Smooth muscle cell (in vitro differentiated cells): ENCODE data around the gene NDFIP1. TPM values are rescaled to one million over a fixed set of nuclear protein-coding genes. Genes with fewer than 3 reads are reported as not detected.

Source experiments
- DNase-seq: peaks from one replicate; lab custom pipeline; 2025; ENCODE audit not compliant: unreplicated experiment; lab: John Stamatoyannopoulos, UW
- H2AFZ ChIP-seq: fragments of 200-600 bp; sonication (generic); 2 replicates; pipeline ENCODE4 v1.6.0; 2016; ENCODE audit warnings: antibody characterized with exemption, low read depth, mild to moderate bottlenecking
- H3F3A ChIP-seq: fragments of 200-600 bp; sonication (generic); 2 replicates; pipeline ENCODE4 v1.6.0; 2017; ENCODE audit warnings: antibody characterized with exemption, low read depth
- H3K27ac ChIP-seq: fragments of 200-600 bp; sonication (generic); 2 replicates; pipeline ENCODE4 v1.5.1; 2016; ENCODE audit warnings: low read depth, mild to moderate bottlenecking
- H3K27me3 ChIP-seq: fragments of 200-600 bp; sonication (generic); 2 replicates; pipeline ENCODE4 v1.6.1; 2016; ENCODE audit warnings: low read depth, mild to moderate bottlenecking
- H3K36me3 ChIP-seq: fragments of 200-600 bp; sonication (generic); 2 replicates; pipeline ENCODE4 v1.5.1; 2016; ENCODE audit warnings: low read depth
- H3K4me1 ChIP-seq: fragments of 200-600 bp; sonication (generic); 2 replicates; pipeline ENCODE4 v1.5.1; 2016; ENCODE audit warnings: low read depth
- H3K4me2 ChIP-seq: fragments of 200-600 bp; sonication (generic); 2 replicates; pipeline ENCODE4 v1.6.0; 2016; ENCODE audit warnings: mild to moderate bottlenecking
- H3K4me3 ChIP-seq: fragments of 200-600 bp; sonication (generic); 2 replicates; pipeline ENCODE4 v1.5.1; 2016; ENCODE audit warnings: mild to moderate bottlenecking
- H3K79me2 ChIP-seq: fragments of 200-600 bp; sonication (generic); 2 replicates; pipeline ENCODE4 v1.6.0; 2016; ENCODE audit warnings: low read depth, mild to moderate bottlenecking
- H3K9ac ChIP-seq: fragments of 200-600 bp; sonication (generic); 2 replicates; pipeline ENCODE4 v1.6.0; 2016; ENCODE audit warnings: low read depth
- H3K9me3 ChIP-seq: fragments of 200-600 bp; sonication (generic); replicated peaks from 2 replicates; pipeline ENCODE4 v1.5.1; 2016; ENCODE audit warnings: low read depth
- H4K20me1 ChIP-seq: fragments of 200-600 bp; sonication (generic); 2 replicates; pipeline ENCODE4 v1.6.0; 2016; ENCODE audit warnings: low read depth
- WGBS: methylation state at CpG from one replicate; pipeline ENCODE4 v1.1.7; 2016; ENCODE audit warnings: low lambda C conversion rate; 5-methylcytosine and 5-hydroxymethylcytosine counted together
- polyA plus RNA-seq: library from polyadenylated mRNA; unstranded; fragments of >200 nt; fragmentation: Nextera tagmentation; extraction: Ambion mirVana; gene quantifications from 2 replicates; pipeline ENCODE4 v1.2.1, GENCODE V29; 2016
- total RNA-seq: library from RNA; depleted of rRNA; stranded (reverse); fragments of >200 nt; gene quantifications from 2 replicates; pipeline ENCODE4 v1.2.3, GENCODE V29; 2014
- TF ChIP-seq, protein P1 (sequence below): fragments of 200-600 bp; sonication (generic); IDR thresholded peaks from 2 replicates; pipeline ENCODE4 v1.5.1; 2017; ENCODE audit warnings: borderline replicate concordance, mild to moderate bottlenecking, antibody characterized with exemption; ENCODE audit not compliant: insufficient read depth, poor library complexity, severe bottlenecking

NDFIP1 gene
- total and polyA plus RNA-seq, 2 experiments from 2014 or later: 44.5 to 71.6 TPM

DNA sequence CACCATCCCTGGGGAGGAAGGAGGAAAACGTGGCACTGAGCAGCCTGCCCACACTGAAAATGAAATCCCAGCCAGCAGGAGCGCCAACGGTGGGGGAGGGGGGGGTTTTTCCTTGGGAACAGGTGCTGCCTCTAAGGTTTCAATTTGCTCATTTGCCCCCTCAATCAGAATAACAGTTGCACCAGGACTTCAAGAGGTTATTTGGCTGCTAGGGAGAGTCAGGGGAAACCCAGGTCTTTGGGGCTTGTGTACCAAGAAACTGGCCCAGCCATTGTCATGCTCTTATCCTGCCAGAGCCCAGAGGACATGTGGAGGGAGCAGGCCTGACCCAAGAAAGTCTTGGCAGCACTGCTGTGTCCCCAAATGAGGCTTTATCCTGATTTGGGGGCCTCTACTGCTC is 66.5 kb downstream of the NDFIP1 start:
- Histone ChIP-seq H3K79me2 (no peaks in the 10 kb centered on the region), H3K4me2 (no peak overlapping the region), H3K4me3 (no peak overlapping the region), H3K27ac (no peak overlapping the region), H3F3A (no peaks in the 10 kb centered on the region), H3K36me3 (no peaks in the 10 kb centered on the region), H2AFZ (no peak overlapping the region), H3K27me3 (no peaks in the 10 kb centered on the region), H3K9me3 (no peaks in the 10 kb centered on the region), H3K4me1 (no peaks in the 10 kb centered on the region), H3K9ac (no peak overlapping the region), H4K20me1 (no peaks in the 10 kb centered on the region)
- TF ChIP-seq, protein P1, sequence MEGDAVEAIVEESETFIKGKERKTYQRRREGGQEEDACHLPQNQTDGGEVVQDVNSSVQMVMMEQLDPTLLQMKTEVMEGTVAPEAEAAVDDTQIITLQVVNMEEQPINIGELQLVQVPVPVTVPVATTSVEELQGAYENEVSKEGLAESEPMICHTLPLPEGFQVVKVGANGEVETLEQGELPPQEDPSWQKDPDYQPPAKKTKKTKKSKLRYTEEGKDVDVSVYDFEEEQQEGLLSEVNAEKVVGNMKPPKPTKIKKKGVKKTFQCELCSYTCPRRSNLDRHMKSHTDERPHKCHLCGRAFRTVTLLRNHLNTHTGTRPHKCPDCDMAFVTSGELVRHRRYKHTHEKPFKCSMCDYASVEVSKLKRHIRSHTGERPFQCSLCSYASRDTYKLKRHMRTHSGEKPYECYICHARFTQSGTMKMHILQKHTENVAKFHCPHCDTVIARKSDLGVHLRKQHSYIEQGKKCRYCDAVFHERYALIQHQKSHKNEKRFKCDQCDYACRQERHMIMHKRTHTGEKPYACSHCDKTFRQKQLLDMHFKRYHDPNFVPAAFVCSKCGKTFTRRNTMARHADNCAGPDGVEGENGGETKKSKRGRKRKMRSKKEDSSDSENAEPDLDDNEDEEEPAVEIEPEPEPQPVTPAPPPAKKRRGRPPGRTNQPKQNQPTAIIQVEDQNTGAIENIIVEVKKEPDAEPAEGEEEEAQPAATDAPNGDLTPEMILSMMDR: no peak
- 62% methylated on average over 3 of the region's 3 CpGs for WGBS
- DNase-seq: no peak

DNA sequence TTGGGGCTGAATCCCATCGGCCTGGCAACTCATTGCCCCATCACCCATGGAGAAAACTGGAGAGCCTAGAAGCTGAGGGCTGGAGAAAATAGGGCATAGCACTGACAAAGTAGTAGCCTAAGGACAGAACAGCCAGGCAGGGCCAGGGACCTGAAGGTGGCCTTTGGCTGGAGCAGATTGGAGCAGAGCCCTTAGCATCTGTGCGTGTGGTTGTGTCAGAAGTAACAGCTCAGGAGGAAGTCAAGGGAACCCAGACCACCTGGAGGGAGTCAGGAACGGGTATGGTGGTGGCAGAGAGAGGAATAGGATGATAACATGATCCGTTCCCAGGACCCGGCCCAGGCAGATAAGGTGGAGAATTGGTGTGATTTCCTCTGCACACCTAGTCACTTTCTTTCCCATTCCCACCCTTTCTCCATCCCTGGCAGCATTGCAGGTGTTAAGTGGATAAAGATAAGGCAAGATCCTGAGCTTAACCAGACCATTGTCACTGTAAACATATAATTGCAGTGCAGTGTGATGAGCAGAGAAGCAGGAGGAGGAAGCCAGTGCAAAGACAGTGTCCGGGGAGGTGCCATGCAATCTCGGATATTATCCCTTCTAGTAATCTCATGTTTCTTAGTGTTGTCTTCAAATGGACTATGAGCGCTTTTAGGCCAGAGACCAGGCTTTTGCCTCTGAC is 67.0 kb downstream of the NDFIP1 start:
- Histone ChIP-seq H3K79me2 (no peaks in the 10 kb centered on the region), H3K4me3 (no peak overlapping the region), H2AFZ (no peak overlapping the region), H3K9me3 (no peaks in the 10 kb centered on the region), H3F3A (no peaks in the 10 kb centered on the region), H3K4me2 (no peak overlapping the region), H3K4me1 (no peaks in the 10 kb centered on the region), H3K9ac (no peak overlapping the region), H3K27ac (no peak overlapping the region), H3K36me3 (no peaks in the 10 kb centered on the region), H3K27me3 (no peaks in the 10 kb centered on the region), H4K20me1 (no peaks in the 10 kb centered on the region)
- TF ChIP-seq, protein P1: no peak
- no peak for DNase-seq
- 68% methylated on average over 8 of the region's 8 CpGs for WGBS

DNA sequence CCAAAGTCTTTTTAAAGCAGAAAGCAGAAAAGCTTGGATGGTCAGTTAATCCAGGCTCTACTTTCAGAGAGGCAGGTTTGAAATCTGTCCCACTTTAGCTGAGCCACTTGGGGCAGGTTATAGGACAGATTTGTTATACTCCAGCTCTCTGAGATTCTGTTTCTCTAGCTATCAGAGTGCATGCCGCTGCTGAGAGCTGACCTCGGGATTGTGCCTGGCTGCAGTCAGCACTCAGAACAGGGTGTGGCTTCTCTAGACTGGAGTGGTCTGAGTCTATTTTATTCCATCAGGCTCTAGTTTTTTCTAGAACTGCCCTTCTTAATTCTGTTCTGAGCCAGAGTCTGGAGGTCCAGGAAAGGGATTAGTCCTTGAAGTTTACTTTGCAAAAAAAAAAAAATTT is 67.7 kb downstream of the NDFIP1 start:
- no peak for DNase-seq
- Histone ChIP-seq H3K79me2 (no peaks in the 10 kb centered on the region), H3F3A (no peaks in the 10 kb centered on the region), H3K4me3 (no peak overlapping the region), H3K36me3 (no peaks in the 10 kb centered on the region), H4K20me1 (no peaks in the 10 kb centered on the region), H3K4me1 (no peaks in the 10 kb centered on the region), H3K27ac (no peak overlapping the region), H3K9ac (no peak overlapping the region), H3K27me3 (no peaks in the 10 kb centered on the region), H2AFZ (no peak overlapping the region), H3K9me3 (no peaks in the 10 kb centered on the region), H3K4me2 (no peak overlapping the region)
- WGBS: 35% methylated on average over 2 of the region's 2 CpGs
- TF ChIP-seq, protein P1: no peak

DNA sequence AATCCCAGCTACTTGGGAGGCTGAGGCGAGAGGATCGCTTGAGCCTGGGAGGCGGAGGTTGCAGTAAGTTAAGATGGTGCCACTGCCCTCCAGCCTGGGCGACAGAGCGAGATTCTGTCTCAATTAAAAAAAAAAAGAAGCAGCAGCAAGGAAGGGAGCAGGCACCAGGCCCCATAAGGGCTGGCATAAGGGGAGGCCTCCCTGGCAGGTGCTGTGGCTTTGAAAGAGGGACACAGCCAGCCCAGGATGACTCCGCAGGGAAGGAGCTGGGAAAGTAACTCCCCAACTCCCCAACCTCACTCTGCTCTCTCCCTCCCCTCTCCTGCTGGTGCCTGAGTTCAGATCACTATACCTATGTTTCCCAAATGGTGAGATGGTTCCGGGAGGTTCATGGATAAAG is 70.1 kb downstream of the NDFIP1 start:
- Histone ChIP-seq H3K9ac (no peak overlapping the region), H3K4me3 (no peak overlapping the region), H3K27me3 (no peaks in the 10 kb centered on the region), H3K9me3 (no peaks in the 10 kb centered on the region), H3K79me2 (no peaks in the 10 kb centered on the region), H2AFZ (no peak overlapping the region), H3K4me2 (no peak overlapping the region), H4K20me1 (no peaks in the 10 kb centered on the region), H3K27ac (no peak overlapping the region), H3K4me1 (no peaks in the 10 kb centered on the region), H3F3A (no peaks in the 10 kb centered on the region), H3K36me3 (no peaks in the 10 kb centered on the region)
- no peak for DNase-seq
- TF ChIP-seq, protein P1: no peak
- 97% methylated on average over 7 of the region's 7 CpGs for WGBS
